SK-N-SH (cell line): ENCODE results near the gene PMM2. TPM values are rescaled to one million over a fixed set of nuclear protein-coding genes. Genes with fewer than 3 reads are reported as not detected.

Experiments
- CTCF ChIA-PET: fragments of 300-600, 350-600 bp; formaldehyde crosslinking; extraction: SDS; loops from one replicate; lab custom pipeline; 2021; lab: Yijun Ruan, JAX
- POLR2A ChIA-PET: fragments of 350-600 bp; sonication (Branson Sonifier 250); formaldehyde crosslinking; extraction: SDS; loops from one replicate; lab custom pipeline; 2020; ENCODE audit warnings: antibody characterized with exemption, inconsistent platforms; lab: Yijun Ruan, JAX
- DNase-seq: peaks from one replicate; pipeline ENCODE4 v3.0.0; 2012
- H2AFZ ChIP-seq: fragments of 200-600 bp; sonication (generic); 2 replicates; pipeline ENCODE4 v1.8.1; 2016; ENCODE audit warnings: antibody characterized with exemption, mild to moderate bottlenecking, low read depth
- H3F3A ChIP-seq: fragments of 200-600 bp; sonication (generic); replicated peaks from 2 replicates; pipeline ENCODE3; 2016; ENCODE audit warnings: antibody characterized with exemption, mild to moderate bottlenecking; ENCODE audit not compliant: insufficient read depth
- H3K27ac ChIP-seq, 2 experiments: fragments of 200-500 bp in 1 of 2; fragments of 200-600 bp in 1 of 2; sonication (Bioruptor generic) in 1 of 2; sonication (generic), shearing (Covaris generic) in 1 of 2; 2 replicates each; pipeline versions ENCODE4 v1.5.1 to v1.6.1; 2014 to 2016; ENCODE audit warnings: low read depth in 2 of 2, inconsistent platforms in 1 of 2, low read length in 1 of 2, mild to moderate bottlenecking in 1 of 2, mixed read lengths in 1 of 2
- H3K27me3 ChIP-seq: fragments of 200-600 bp; sonication (generic), shearing (Covaris generic); 2 replicates; pipeline ENCODE4 v1.6.1; 2016; ENCODE audit warnings: mixed run types; ENCODE audit not compliant: insufficient read depth
- H3K36me3 ChIP-seq, 2 experiments: fragments of 200-500 bp in 1 of 2; fragments of 200-600 bp in 1 of 2; sonication (Bioruptor generic) in 1 of 2; sonication (generic) in 1 of 2; replicated peaks in 1 of 2; 2 replicates each; pipeline versions ENCODE3 to v1.5.1; 2014 to 2016; ENCODE audit warnings: low read length in 1 of 2, mild to moderate bottlenecking in 1 of 2; ENCODE audit not compliant: insufficient read depth in 2 of 2, control insufficient read depth in 1 of 2
- H3K4me1 ChIP-seq, 2 experiments: fragments of 200-500 bp in 1 of 2; fragments of 200-600 bp in 1 of 2; sonication (Bioruptor generic) in 1 of 2; sonication (generic), shearing (Covaris generic) in 1 of 2; 2 replicates each; pipeline versions ENCODE4 v1.5.1 to v1.6.1; 2014 to 2016; ENCODE audit warnings: low read depth in 1 of 2, low read length in 1 of 2, mixed run types in 1 of 2; ENCODE audit not compliant: insufficient read depth in 2 of 2, control insufficient read depth in 1 of 2
- H3K4me2 ChIP-seq: fragments of 200-600 bp; sonication (generic), shearing (Covaris generic); 2 replicates; pipeline ENCODE4 v1.6.1; 2017; ENCODE audit warnings: mixed run types
- H3K4me3 ChIP-seq, 2 experiments: fragments of 200-500 bp in 1 of 2; fragments of 200-600 bp in 1 of 2; sonication (Bioruptor generic) in 1 of 2; sonication (generic), shearing (Covaris generic) in 1 of 2; 2 replicates each; pipeline versions ENCODE4 v1.5.1 to v1.8.1; 2014 to 2016; ENCODE audit warnings: low read depth in 2 of 2, inconsistent platforms in 1 of 2, low read length in 1 of 2, mild to moderate bottlenecking in 1 of 2, mixed read lengths in 1 of 2, moderate library complexity in 1 of 2
- H3K79me2 ChIP-seq: fragments of 200-600 bp; sonication (generic); 2 replicates; pipeline ENCODE4 v1.8.1; 2017; ENCODE audit warnings: mild to moderate bottlenecking; ENCODE audit not compliant: insufficient read depth
- H3K9ac ChIP-seq: fragments of 200-600 bp; sonication (generic); 2 replicates; pipeline ENCODE4 v1.6.1; 2017; ENCODE audit warnings: mixed run types
- H3K9me2 ChIP-seq: fragments of 200-600 bp; sonication (generic); 2 replicates; pipeline ENCODE4 v1.6.1; 2017; ENCODE audit warnings: mixed run types
- H3K9me3 ChIP-seq: fragments of 200-600 bp; sonication (generic); 2 replicates; pipeline ENCODE4 v1.6.1; 2017; ENCODE audit warnings: mixed run types, mild to moderate bottlenecking, moderate library complexity
- H4K20me1 ChIP-seq: fragments of 200-600 bp; sonication (generic); 2 replicates; pipeline ENCODE4 v1.6.1; 2017; ENCODE audit warnings: mild to moderate bottlenecking, mixed run types; ENCODE audit not compliant: insufficient read depth
- FOSL2 ChIP-seq: IDR thresholded peaks from 2 replicates; pipeline ENCODE4 v1.4.0; 2012; ENCODE audit warnings: low read depth, mild to moderate bottlenecking, moderate library complexity, borderline replicate concordance
- FOXJ3 ChIP-seq: sonication (generic); formaldehyde crosslinking; IDR thresholded peaks from 2 replicates; pipeline ENCODE4 v1.5.1; 2020; ENCODE audit warnings: mild to moderate bottlenecking, missing genetic modification reagents
- FOXM1 ChIP-seq: IDR thresholded peaks from 2 replicates; pipeline ENCODE4 v1.4.0; 2012; ENCODE audit warnings: low read depth, mild to moderate bottlenecking
- RAD21 ChIP-seq: IDR thresholded peaks from 2 replicates; pipeline ENCODE4 v1.6.1; 2012; ENCODE audit warnings: mild to moderate bottlenecking, low read length
- RXRA ChIP-seq: IDR thresholded peaks from 2 replicates; pipeline ENCODE4 v1.4.0; 2012; ENCODE audit warnings: low read depth, mild to moderate bottlenecking, borderline replicate concordance
- TAF1 ChIP-seq: IDR thresholded peaks from 2 replicates; pipeline ENCODE4 v1.6.1; 2012; ENCODE audit warnings: low read depth, mild to moderate bottlenecking, low read length, moderate library complexity, borderline replicate concordance
- TCF12 ChIP-seq: IDR thresholded peaks from 2 replicates; pipeline ENCODE4 v1.4.0; 2012
- YY1 ChIP-seq: IDR thresholded peaks from 2 replicates; pipeline ENCODE4 v1.4.0; 2012; ENCODE audit warnings: low read depth, mild to moderate bottlenecking
- WGBS: methylation state at CpG from one replicate; pipeline ENCODE4 v1.1.6; 2017; ENCODE audit warnings: low lambda C conversion rate; 5-methylcytosine and 5-hydroxymethylcytosine counted together
- polyA plus RNA-seq, 3 experiments: library from polyadenylated mRNA; depleted of rRNA; stranded (reverse); fragments of >200 nt; gene quantifications; 2 replicates each; pipeline ENCODE4 v1.2.3, GENCODE V29; 2012
- TF ChIP-seq, protein P1 (sequence below): IDR thresholded peaks from 2 replicates; pipeline ENCODE4; 2012
- TF ChIP-seq, protein P2 (sequence below): IDR thresholded peaks from 2 replicates; pipeline ENCODE4 v1.4.0; 2012; ENCODE audit warnings: low read depth, borderline replicate concordance
- TF ChIP-seq, protein P3 (sequence below): fragments of 200-600 bp; sonication (generic); IDR thresholded peaks from 2 replicates; pipeline ENCODE4 v1.6.1; 2017; ENCODE audit warnings: antibody characterized with exemption, mild to moderate bottlenecking, moderate library complexity
- TF ChIP-seq, protein P4 (sequence below): fragments of 150-350 bp; IDR thresholded peaks from 2 replicates; pipeline ENCODE4 v1.6.1; 2016; ENCODE audit warnings: mild to moderate bottlenecking, low read depth, low read length

Gene PMM2
- polyA plus RNA-seq, 1 of the 3 experiments (the other 2 are of a cell fraction): 24.3 TPM

DNA sequence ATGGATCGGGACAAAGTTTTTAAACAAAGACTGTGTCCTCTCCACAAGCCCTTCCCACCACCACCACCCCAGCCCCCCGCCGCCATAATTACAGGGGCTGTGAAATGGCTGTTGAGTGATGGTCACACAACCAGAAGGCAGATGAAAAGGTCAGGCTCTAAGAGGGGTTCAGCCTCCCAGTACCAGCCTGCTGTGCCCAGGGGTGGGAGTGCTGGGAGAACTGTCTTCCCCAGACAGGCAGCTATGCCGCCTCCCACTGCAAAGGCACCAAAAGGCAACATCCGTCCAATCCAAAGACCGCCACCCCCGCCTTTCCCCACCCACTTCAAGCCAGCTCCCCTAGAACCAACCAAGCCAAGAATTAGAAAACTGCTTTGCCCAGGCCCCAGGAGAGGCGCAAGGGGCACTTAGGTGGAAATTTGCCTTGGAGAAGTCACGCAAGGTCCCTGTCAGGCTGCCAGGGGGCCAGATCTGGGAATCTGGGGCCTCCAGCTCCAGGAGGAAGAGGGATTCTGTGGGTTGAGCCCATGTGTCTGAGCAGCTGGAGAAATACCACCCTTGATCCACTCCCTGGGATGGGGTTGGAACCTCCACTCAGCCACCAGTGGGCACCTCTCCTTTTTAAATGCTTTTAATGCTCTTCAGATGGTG, 56.8 kb downstream of the PMM2 start:
- Histone ChIP-seq H3K9me3 (no peaks in the 10 kb centered on the region), H3K27ac (no peak overlapping the region; a peak in 1 of 4 replicates), H3K79me2 (peaks cover 26% of the 10 kb centered on the region; the same call in 1 of the 2 replicates), H3K9ac (no peak overlapping the region)
- TF ChIP-seq YY1 (no peak), FOXJ3 (CRISPR knock-in tag) (no peak), TCF12 (no peak), TAF1 (no peak), FOXM1 (no peak), RAD21 (no peak), RXRA (no peak), FOSL2 (no peak)
- TF ChIP-seq, protein P1, sequence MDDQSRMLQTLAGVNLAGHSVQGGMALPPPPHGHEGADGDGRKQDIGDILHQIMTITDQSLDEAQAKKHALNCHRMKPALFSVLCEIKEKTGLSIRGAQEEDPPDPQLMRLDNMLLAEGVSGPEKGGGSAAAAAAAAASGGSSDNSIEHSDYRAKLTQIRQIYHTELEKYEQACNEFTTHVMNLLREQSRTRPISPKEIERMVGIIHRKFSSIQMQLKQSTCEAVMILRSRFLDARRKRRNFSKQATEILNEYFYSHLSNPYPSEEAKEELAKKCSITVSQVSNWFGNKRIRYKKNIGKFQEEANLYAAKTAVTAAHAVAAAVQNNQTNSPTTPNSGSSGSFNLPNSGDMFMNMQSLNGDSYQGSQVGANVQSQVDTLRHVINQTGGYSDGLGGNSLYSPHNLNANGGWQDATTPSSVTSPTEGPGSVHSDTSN: no peak
- TF ChIP-seq, protein P2, sequence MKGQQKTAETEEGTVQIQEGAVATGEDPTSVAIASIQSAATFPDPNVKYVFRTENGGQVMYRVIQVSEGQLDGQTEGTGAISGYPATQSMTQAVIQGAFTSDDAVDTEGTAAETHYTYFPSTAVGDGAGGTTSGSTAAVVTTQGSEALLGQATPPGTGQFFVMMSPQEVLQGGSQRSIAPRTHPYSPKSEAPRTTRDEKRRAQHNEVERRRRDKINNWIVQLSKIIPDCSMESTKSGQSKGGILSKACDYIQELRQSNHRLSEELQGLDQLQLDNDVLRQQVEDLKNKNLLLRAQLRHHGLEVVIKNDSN: no peak
- TF ChIP-seq, all 33 proteins: peak for 0
- POLR2A ChIA-PET: no interaction called here
- H4K20me1 ChIP-seq: peaks cover 24% of the 10 kb centered on the region
- peaks cover 35% of the 10 kb centered on the region for H3F3A ChIP-seq
- no peak overlapping the region for H3K4me2 ChIP-seq
- CTCF ChIA-PET: interaction anchor here (1.2 to 1.7 kb wide), 4 partner anchors 12 to 280 kb away, joined by 3 to 5 read pairs (median 4); no protein-coding TSS in a partner anchor
- H3K27me3 ChIP-seq: no peaks in the 10 kb centered on the region
- H3K4me3 ChIP-seq: no peak overlapping the region
- no peak overlapping the region for H2AFZ ChIP-seq
- 97% methylated on average over 9 of the region's 9 CpGs for WGBS
- DNase-seq: no peak
- H3K9me2 ChIP-seq: no peaks in the 10 kb centered on the region
- peaks cover 7 to 9% of the 10 kb centered on the region in 2 experiments; a peak in 3 of 4 replicates for H3K4me1 ChIP-seq
- H3K36me3 ChIP-seq: peaks cover 28 to 38% of the 10 kb centered on the region in 2 experiments

DNA sequence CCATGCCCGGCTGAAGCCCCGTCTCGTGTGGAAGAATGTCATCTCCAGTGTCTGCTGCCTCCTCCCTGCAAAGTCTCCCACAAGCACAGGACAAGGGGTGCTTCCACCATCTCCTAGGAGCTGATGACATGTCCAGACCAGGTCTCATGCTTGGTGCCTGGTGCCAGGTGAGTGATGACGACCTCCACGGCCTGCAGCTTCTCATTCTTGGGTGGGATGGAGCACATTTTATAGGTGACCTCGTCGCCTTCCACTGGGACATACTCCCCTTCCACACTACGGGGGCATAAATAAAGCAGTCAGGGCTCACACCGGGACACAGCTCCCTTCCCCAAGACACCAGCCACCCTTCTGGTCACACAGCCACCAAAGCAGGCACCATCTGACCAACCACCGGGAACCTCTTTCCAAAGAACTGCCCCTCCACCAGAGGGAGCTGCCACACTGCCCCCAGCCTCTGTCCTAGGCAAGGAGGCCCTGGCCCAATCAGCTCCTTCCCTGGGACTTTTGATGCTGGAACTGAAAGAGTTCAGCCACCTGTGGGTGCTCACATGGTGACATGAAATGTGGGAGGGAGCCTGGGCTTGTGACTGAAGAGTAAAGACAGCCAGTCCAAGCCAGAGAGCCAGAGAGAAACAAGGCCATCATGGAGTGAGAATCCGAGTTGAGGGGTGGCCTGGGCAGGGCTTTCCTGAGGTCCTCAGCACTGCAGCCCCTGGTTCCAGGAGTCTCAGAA, 57.6 kb downstream of the PMM2 start:
- H3K4me1 ChIP-seq: peaks cover 1 to 2% of the 10 kb centered on the region in 2 experiments; a peak in 3 of 4 replicates
- H3K9me2 ChIP-seq: no peaks in the 10 kb centered on the region
- H4K20me1 ChIP-seq: peaks cover 21% of the 10 kb centered on the region; the same call in 1 of the 2 replicates
- H3K27ac ChIP-seq: no peak overlapping the region
- 96% methylated on average over 10 of the region's 11 CpGs for WGBS
- peaks cover 34% of the 10 kb centered on the region for H3K79me2 ChIP-seq
- H3K27me3 ChIP-seq: no peaks in the 10 kb centered on the region
- H3K36me3 ChIP-seq: peaks cover 23 to 32% of the 10 kb centered on the region in 2 experiments
- H2AFZ ChIP-seq: no peak overlapping the region
- no peak overlapping the region for H3K4me2 ChIP-seq
- peak; percentile 23 for DNase-seq
- H3K9me3 ChIP-seq: no peaks in the 10 kb centered on the region
- no peak overlapping the region for H3K9ac ChIP-seq
- POLR2A ChIA-PET: no interaction called here
- no peak overlapping the region for H3K4me3 ChIP-seq
- CTCF ChIA-PET: interaction anchor here (1.1 to 1.7 kb wide), 3 partner anchors 25 to 279 kb away, joined by 3 to 6 read pairs (median 4); no protein-coding TSS in a partner anchor
- TF ChIP-seq, protein P3, sequence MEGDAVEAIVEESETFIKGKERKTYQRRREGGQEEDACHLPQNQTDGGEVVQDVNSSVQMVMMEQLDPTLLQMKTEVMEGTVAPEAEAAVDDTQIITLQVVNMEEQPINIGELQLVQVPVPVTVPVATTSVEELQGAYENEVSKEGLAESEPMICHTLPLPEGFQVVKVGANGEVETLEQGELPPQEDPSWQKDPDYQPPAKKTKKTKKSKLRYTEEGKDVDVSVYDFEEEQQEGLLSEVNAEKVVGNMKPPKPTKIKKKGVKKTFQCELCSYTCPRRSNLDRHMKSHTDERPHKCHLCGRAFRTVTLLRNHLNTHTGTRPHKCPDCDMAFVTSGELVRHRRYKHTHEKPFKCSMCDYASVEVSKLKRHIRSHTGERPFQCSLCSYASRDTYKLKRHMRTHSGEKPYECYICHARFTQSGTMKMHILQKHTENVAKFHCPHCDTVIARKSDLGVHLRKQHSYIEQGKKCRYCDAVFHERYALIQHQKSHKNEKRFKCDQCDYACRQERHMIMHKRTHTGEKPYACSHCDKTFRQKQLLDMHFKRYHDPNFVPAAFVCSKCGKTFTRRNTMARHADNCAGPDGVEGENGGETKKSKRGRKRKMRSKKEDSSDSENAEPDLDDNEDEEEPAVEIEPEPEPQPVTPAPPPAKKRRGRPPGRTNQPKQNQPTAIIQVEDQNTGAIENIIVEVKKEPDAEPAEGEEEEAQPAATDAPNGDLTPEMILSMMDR: peak; percentile 36; the same call in 1 of the 2 replicates
- TF ChIP-seq, protein P4, sequence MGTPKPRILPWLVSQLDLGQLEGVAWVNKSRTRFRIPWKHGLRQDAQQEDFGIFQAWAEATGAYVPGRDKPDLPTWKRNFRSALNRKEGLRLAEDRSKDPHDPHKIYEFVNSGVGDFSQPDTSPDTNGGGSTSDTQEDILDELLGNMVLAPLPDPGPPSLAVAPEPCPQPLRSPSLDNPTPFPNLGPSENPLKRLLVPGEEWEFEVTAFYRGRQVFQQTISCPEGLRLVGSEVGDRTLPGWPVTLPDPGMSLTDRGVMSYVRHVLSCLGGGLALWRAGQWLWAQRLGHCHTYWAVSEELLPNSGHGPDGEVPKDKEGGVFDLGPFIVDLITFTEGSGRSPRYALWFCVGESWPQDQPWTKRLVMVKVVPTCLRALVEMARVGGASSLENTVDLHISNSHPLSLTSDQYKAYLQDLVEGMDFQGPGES: no peak
- peaks cover 27% of the 10 kb centered on the region for H3F3A ChIP-seq
